ENCODE measurements around the gene C12orf57.

The C12orf57 gene

GRCh38 chr12:6953442-6954315, 9.9 kb downstream of the C12orf57 start:
- Mint-ChIP-seq H3K4me1 (peaks cover 6% of the 10 kb centered on the region), H3K27ac (peak overlapping the region; percentile 68 to 87 (median 75)), H3K9me3 (no peaks in the 10 kb centered on the region), H3K27me3 (ENCODE audit: low read depth) (no peaks in the 10 kb centered on the region), H3K4me3 (peak overlapping the region in 1 of 3 experiments; percentile 30), H3K36me3 (ENCODE audit: low read depth) (no peaks in the 10 kb centered on the region)
- no peak for TF ChIP-seq CTCF (IDR thresholded peaks at IDR 0.05; ENCODE audit: unreplicated experiment in 3 of 3)

- Mint-ChIP-seq H3K9me3 (no peaks in the 10 kb centered on the region), H3K36me3 (ENCODE audit: low read depth) (no peaks in the 10 kb centered on the region), H3K4me1 (peaks cover 10% of the 10 kb centered on the region), H3K4me3 (peak overlapping the region in 1 of 3 experiments; percentile 30), H3K27ac (peak overlapping the region; percentile 68 to 87 (median 75)), H3K27me3 (ENCODE audit: low read depth) (no peaks in the 10 kb centered on the region)
- no peak for TF ChIP-seq CTCF (IDR thresholded peaks at IDR 0.05; ENCODE audit: unreplicated experiment in 3 of 3)
Observed at GRCh38 chr12:6954316-6955107, 10.7 kb downstream of the C12orf57 start.

- TF ChIP-seq CTCF (IDR thresholded peaks at IDR 0.05; ENCODE audit: unreplicated experiment in 3 of 3) = no peak
- peaks cover 10% of the 10 kb centered on the region for H3K4me1 Mint-ChIP-seq
- H3K9me3 Mint-ChIP-seq = no peaks in the 10 kb centered on the region
Observed at GRCh38 chr12:6955108-6956020, 11.5 kb downstream of the C12orf57 start.

GRCh38 chr12:6956021-6956727, 12.4 kb downstream of the C12orf57 start:
- Mint-ChIP-seq H3K4me3 (no peak overlapping the region), H3K27ac (no peak overlapping the region), H3K27me3 (ENCODE audit: low read depth) (no peaks in the 10 kb centered on the region), H3K4me1 (peaks cover 17% of the 10 kb centered on the region), H3K36me3 (ENCODE audit: low read depth) (no peaks in the 10 kb centered on the region), H3K9me3 (no peaks in the 10 kb centered on the region)
- TF ChIP-seq CTCF (IDR thresholded peaks at IDR 0.05; ENCODE audit: unreplicated experiment in 3 of 3) = no peak

More at GRCh38 chr12:6955108-6956020, 11.5 kb downstream of the C12orf57 start:
- H3K27ac Mint-ChIP-seq = no peak overlapping the region
- no peaks in the 10 kb centered on the region for H3K27me3 Mint-ChIP-seq (ENCODE audit: low read depth)
- no peaks in the 10 kb centered on the region for H3K36me3 Mint-ChIP-seq (ENCODE audit: low read depth)
- no peak overlapping the region for H3K4me3 Mint-ChIP-seq

- Mint-ChIP-seq H3K27ac (no peak overlapping the region), H3K4me1 (peaks cover 27% of the 10 kb centered on the region), H3K4me3 (no peak overlapping the region), H3K36me3 (ENCODE audit: low read depth) (no peaks in the 10 kb centered on the region), H3K9me3 (no peaks in the 10 kb centered on the region), H3K27me3 (ENCODE audit: low read depth) (no peaks in the 10 kb centered on the region)
- TF ChIP-seq CTCF (IDR thresholded peaks at IDR 0.05; ENCODE audit: unreplicated experiment in 3 of 3) = no peak
Observed at GRCh38 chr12:6957151-6957701, 13.4 kb downstream of the C12orf57 start.
